Activated naive CD4-positive, alpha-beta T cell (primary cell): ENCODE measurements around the gene SPRN.
"Not testable (repeated sequence)": the region's sequence is repeated elsewhere in the genome, so short reads cannot be mapped to it uniquely, and the experiment has no call there.

Source experiments
- DNase-seq, 4 experiments: peaks; one replicate each; lab custom pipeline; 2025; lab: John Stamatoyannopoulos, UW

Gene SPRN

GRCh38 chr10:133456041-133456951 lies 31.9 kb upstream of the SPRN start:
- no peak for DNase-seq

- no peak for DNase-seq
Observed at GRCh38 chr10:133455611-133456031, 31.2 kb upstream of the SPRN start.

- DNase-seq = no peak
Observed at GRCh38 chr10:133455196-133455595, 30.8 kb upstream of the SPRN start.

GRCh38 chr10:133454204-133454893 lies 29.9 kb upstream of the SPRN start:
- no peak for DNase-seq

- DNase-seq = no peak
Observed at GRCh38 chr10:133453516-133454203, 29.2 kb upstream of the SPRN start, which contains the start of gene SCART1. Gene SCART1, plus strand, starts transcription at chr10:133453945. Its CDS starts 53 bp downstream, at chr10:133453998.

- no peak for DNase-seq
Observed at GRCh38 chr10:133452453-133452852, 28.0 kb upstream of the SPRN start.

GRCh38 chr10:133451346-133451745 lies 26.9 kb upstream of the SPRN start:
- DNase-seq = no peak

GRCh38 chr10:133448120-133448519 lies 23.7 kb upstream of the SPRN start:
- DNase-seq = no peak

GRCh38 chr10:133446979-133447378 lies 22.6 kb upstream of the SPRN start:
- DNase-seq = no peak

- DNase-seq = no peak
Observed at GRCh38 chr10:133445751-133446708, 21.6 kb upstream of the SPRN start.

GRCh38 chr10:133445268-133445732 lies 20.9 kb upstream of the SPRN start:
- no peak for DNase-seq

- DNase-seq = no peak
Observed at GRCh38 chr10:133444342-133445267, 20.2 kb upstream of the SPRN start.

GRCh38 chr10:133442967-133443924 lies 18.8 kb upstream of the SPRN start:
- no peak for DNase-seq

- DNase-seq = no peak
Observed at GRCh38 chr10:133442191-133442966, 18.0 kb upstream of the SPRN start.

GRCh38 chr10:133441780-133442179 lies 17.4 kb upstream of the SPRN start:
- DNase-seq = no peak

GRCh38 chr10:133441356-133441755 lies 16.9 kb upstream of the SPRN start:
- not testable (repeated sequence) for DNase-seq

- no peak for DNase-seq
Observed at GRCh38 chr10:133440633-133441285, 16.3 kb upstream of the SPRN start.
